ENCODE measurements around the gene VTN.

GRCh38 chr17:28385037-28385400 is 14.9 kb upstream of the VTN start:
- no peak for TF ChIP-seq CTCF (IDR thresholded peaks at IDR 0.05)
- TF ChIP-seq POLR2A (IDR thresholded peaks at IDR 0.05), result no peak
